Measurements from ENCODE around the gene STEAP4. TPM values are rescaled to one million over a fixed set of nuclear protein-coding genes. Genes with fewer than 3 reads are reported as not detected.

The STEAP4 gene
- total RNA-seq, 4 donors from 2014 or later, result 45.2 to 239 (median 82.2) TPM

- Histone ChIP-seq H3K4me3 (no peak overlapping the region), H3K36me3 (no peaks in the 10 kb centered on the region), H3K4me1 (peaks cover 0 to 4% (median 0%) of the 10 kb centered on the region in 4 donors), H3K27ac (no peak overlapping the region), H3K9me3 (no peaks in the 10 kb centered on the region), H3K27me3 (no peaks in the 10 kb centered on the region)
- DNase-seq (ENCODE audit: low spot score in 2 of 2), result no peak
- 88 to 93% methylated on average over 4 of the region's 4 CpGs for WGBS, 2 donors
- TF ChIP-seq POLR2A (IDR thresholded peaks at IDR 0.05) (no peak), CTCF (IDR thresholded peaks at IDR 0.05) (no peak), EP300 (IDR thresholded peaks at IDR 0.05) (no peak)
Observed at GRCh38 chr7:88290491-88290890, 16.2 kb downstream of the STEAP4 start.

- no peaks in the 10 kb centered on the region for H3K36me3 ChIP-seq
- H3K27ac ChIP-seq, result no peak overlapping the region
- H3K4me1 ChIP-seq, result peaks cover 0 to 4% (median 0%) of the 10 kb centered on the region in 4 donors
- no peaks in the 10 kb centered on the region for H3K9me3 ChIP-seq
- no peak for TF ChIP-seq EP300 (IDR thresholded peaks at IDR 0.05)
- TF ChIP-seq POLR2A (IDR thresholded peaks at IDR 0.05), result no peak
- TF ChIP-seq CTCF (IDR thresholded peaks at IDR 0.05), result no peak
- WGBS, 2 donors, result 68 to 83% methylated on average over 2 of the region's 2 CpGs
- H3K4me3 ChIP-seq, result no peak overlapping the region
- no peaks in the 10 kb centered on the region for H3K27me3 ChIP-seq
- DNase-seq (ENCODE audit: low spot score in 2 of 2), result no peak
Observed at GRCh38 chr7:88289564-88290025, 17.1 kb downstream of the STEAP4 start.

- H3K27ac ChIP-seq, result no peak overlapping the region
Observed at GRCh38 chr7:88281749-88282148, 24.9 kb downstream of the STEAP4 start.

GRCh38 chr7:88280801-88281200 lies 25.9 kb downstream of the STEAP4 start:
- H3K36me3 ChIP-seq, result no peaks in the 10 kb centered on the region
- no peak for TF ChIP-seq EP300 (IDR thresholded peaks at IDR 0.05)
- TF ChIP-seq POLR2A (IDR thresholded peaks at IDR 0.05), result no peak
- no peak for TF ChIP-seq CTCF (IDR thresholded peaks at IDR 0.05)
- WGBS, 2 donors, result 100% methylated on average over 1 of the region's 1 CpG
- no peaks in the 10 kb centered on the region for H3K27me3 ChIP-seq
- peaks cover 0 to 18% (median 0%) of the 10 kb centered on the region in 4 donors for H3K4me1 ChIP-seq
- H3K9me3 ChIP-seq, result no peaks in the 10 kb centered on the region
- no peak overlapping the region for H3K27ac ChIP-seq
- no peak for DNase-seq (ENCODE audit: low spot score in 2 of 2)
- H3K4me3 ChIP-seq, result no peak overlapping the region

More at GRCh38 chr7:88281749-88282148, 24.9 kb downstream of the STEAP4 start:
- Histone ChIP-seq H3K27me3 (no peaks in the 10 kb centered on the region), H3K9me3 (no peaks in the 10 kb centered on the region), H3K4me1 (peaks cover 0 to 14% (median 0%) of the 10 kb centered on the region in 4 donors), H3K4me3 (no peak overlapping the region), H3K36me3 (no peaks in the 10 kb centered on the region)
- WGBS, 2 donors, result 90 to 92% methylated on average over 2 of the region's 2 CpGs
- DNase-seq (ENCODE audit: low spot score in 2 of 2), result no peak
- TF ChIP-seq CTCF (IDR thresholded peaks at IDR 0.05) (no peak), POLR2A (IDR thresholded peaks at IDR 0.05) (no peak), EP300 (IDR thresholded peaks at IDR 0.05) (no peak)

GRCh38 chr7:88279323-88279722 lies 27.4 kb downstream of the STEAP4 start:
- Histone ChIP-seq H3K27ac (no peak overlapping the region), H3K4me1 (peaks cover 0 to 18% (median 0%) of the 10 kb centered on the region in 4 donors), H3K4me3 (no peak overlapping the region), H3K36me3 (no peaks in the 10 kb centered on the region), H3K9me3 (no peaks in the 10 kb centered on the region), H3K27me3 (no peaks in the 10 kb centered on the region)
- TF ChIP-seq POLR2A (IDR thresholded peaks at IDR 0.05) (no peak), EP300 (IDR thresholded peaks at IDR 0.05) (no peak), CTCF (IDR thresholded peaks at IDR 0.05) (no peak)
- 77 to 82% methylated on average over 3 of the region's 3 CpGs for WGBS, 2 donors
- no peak for DNase-seq (ENCODE audit: low spot score in 2 of 2)
